HEK293 (cell line): ENCODE results near the gene LASP1.

Experiments
- KLF8 ChIP-seq: fragments of 450-650 bp; formaldehyde crosslinking; IDR thresholded peaks from 2 replicates; pipeline ENCODE4 v1.5.1; 2016; ENCODE audit warnings: missing biosample characterization, missing genetic modification characterization
- MZF1 ChIP-seq: fragments of 450-650 bp; formaldehyde crosslinking; IDR thresholded peaks from 2 replicates; pipeline ENCODE4 v1.5.1; 2017; ENCODE audit warnings: missing biosample characterization, missing genetic modification characterization, borderline replicate concordance
- OVOL3 ChIP-seq: fragments of 450-650 bp; formaldehyde crosslinking; IDR thresholded peaks from 2 replicates; pipeline ENCODE4 v1.5.1; 2016; ENCODE audit warnings: missing biosample characterization, missing genetic modification characterization
- SP3 ChIP-seq: fragments of 450-650 bp; formaldehyde crosslinking; IDR thresholded peaks from 2 replicates; pipeline ENCODE4 v1.5.1; 2016; ENCODE audit warnings: missing biosample characterization, missing genetic modification characterization
- YY2 ChIP-seq: fragments of 450-650 bp; formaldehyde crosslinking; IDR thresholded peaks from 2 replicates; pipeline ENCODE4 v1.5.1; 2016; ENCODE audit warnings: missing biosample characterization, missing genetic modification characterization
- ZBTB21 ChIP-seq: fragments of 450-650 bp; formaldehyde crosslinking; IDR thresholded peaks from 2 replicates; pipeline ENCODE4 v1.5.1; 2017; ENCODE audit warnings: missing biosample characterization, missing genetic modification characterization
- ZBTB8A ChIP-seq: fragments of 450-650 bp; formaldehyde crosslinking; IDR thresholded peaks from 2 replicates; pipeline ENCODE4 v1.5.1; 2016; ENCODE audit warnings: missing biosample characterization, missing genetic modification characterization
- ZEB2 ChIP-seq: fragments of 450-650 bp; formaldehyde crosslinking; IDR thresholded peaks from 2 replicates; pipeline ENCODE4 v1.5.1; 2016; ENCODE audit warnings: missing biosample characterization, missing genetic modification characterization
- ZNF121 ChIP-seq: fragments of 450-650 bp; formaldehyde crosslinking; IDR thresholded peaks from 2 replicates; pipeline ENCODE4 v1.5.1; 2016; ENCODE audit warnings: missing biosample characterization, missing genetic modification characterization
- ZNF133 ChIP-seq: fragments of 450-650 bp; formaldehyde crosslinking; IDR thresholded peaks from 2 replicates; pipeline ENCODE4 v1.5.1; 2016; ENCODE audit warnings: missing biosample characterization, missing genetic modification characterization
- ZNF138 ChIP-seq: fragments of 450-650 bp; formaldehyde crosslinking; IDR thresholded peaks from 2 replicates; pipeline ENCODE4 v1.5.1; 2016; ENCODE audit warnings: missing biosample characterization, missing genetic modification characterization, borderline replicate concordance
- ZNF155 ChIP-seq: fragments of 450-650 bp; formaldehyde crosslinking; IDR thresholded peaks from 2 replicates; pipeline ENCODE4 v1.5.1; 2016; ENCODE audit warnings: missing biosample characterization, missing genetic modification characterization
- ZNF157 ChIP-seq: fragments of 450-650 bp; formaldehyde crosslinking; IDR thresholded peaks from 2 replicates; pipeline ENCODE4 v1.5.1; 2016; ENCODE audit warnings: missing biosample characterization, missing genetic modification characterization
- ZNF214 ChIP-seq: fragments of 450-650 bp; formaldehyde crosslinking; IDR thresholded peaks from 2 replicates; pipeline ENCODE4 v1.5.1; 2017; ENCODE audit warnings: missing biosample characterization, mild to moderate bottlenecking, missing genetic modification characterization, borderline replicate concordance
- ZNF423 ChIP-seq: fragments of 450-650 bp; formaldehyde crosslinking; IDR thresholded peaks from 2 replicates; pipeline ENCODE4 v1.5.1; 2016; ENCODE audit warnings: missing biosample characterization, missing genetic modification characterization
- ZNF510 ChIP-seq: fragments of 450-650 bp; formaldehyde crosslinking; IDR thresholded peaks from 2 replicates; pipeline ENCODE4 v1.5.1; 2018; ENCODE audit warnings: mild to moderate bottlenecking, missing genetic modification characterization, missing biosample characterization; ENCODE audit not compliant: insufficient replicate concordance
- ZNF548 ChIP-seq: fragments of 450-650 bp; formaldehyde crosslinking; IDR thresholded peaks from 2 replicates; pipeline ENCODE4 v1.5.1; 2016; ENCODE audit warnings: missing biosample characterization, missing genetic modification characterization
- ZNF549 ChIP-seq: fragments of 450-650 bp; IDR thresholded peaks from 2 replicates; pipeline ENCODE4 v1.5.1; 2018; ENCODE audit warnings: missing biosample characterization, missing genetic modification characterization, mild to moderate bottlenecking, inconsistent platforms, moderate library complexity
- ZNF670 ChIP-seq: fragments of 450-650 bp; formaldehyde crosslinking; IDR thresholded peaks from 2 replicates; pipeline ENCODE4 v1.5.1; 2016; ENCODE audit warnings: missing biosample characterization, missing genetic modification characterization, low read depth
- ZNF776 ChIP-seq: fragments of 450-650 bp; formaldehyde crosslinking; IDR thresholded peaks from 2 replicates; pipeline ENCODE4 v1.5.0; 2017; ENCODE audit warnings: missing biosample characterization, missing genetic modification characterization, borderline replicate concordance
- TF ChIP-seq, protein P1 (sequence below): fragments of 450-650 bp; formaldehyde crosslinking; IDR thresholded peaks from 2 replicates; pipeline ENCODE4 v1.5.0; 2017; ENCODE audit warnings: missing biosample characterization, missing genetic modification characterization, borderline replicate concordance
- TF ChIP-seq, protein P2 (sequence below): fragments of 450-650 bp; IDR thresholded peaks from 2 replicates; pipeline ENCODE4 v1.5.1; 2018; ENCODE audit warnings: missing biosample characterization, mild to moderate bottlenecking, missing genetic modification characterization
- TF ChIP-seq, protein P3 (sequence below): fragments of 450-650 bp; formaldehyde crosslinking; IDR thresholded peaks from 2 replicates; pipeline ENCODE4 v1.5.1; 2016; ENCODE audit warnings: missing biosample characterization, missing genetic modification characterization
- TF ChIP-seq, protein P4 (sequence below): fragments of 450-650 bp; formaldehyde crosslinking; conservative IDR thresholded peaks from 2 replicates; pipeline ENCODE4 v1.5.1; 2016; ENCODE audit warnings: low read depth, missing biosample characterization, missing genetic modification characterization
- TF ChIP-seq, protein P5 (sequence below): fragments of 450-650 bp; formaldehyde crosslinking; IDR thresholded peaks from 2 replicates; pipeline ENCODE4 v1.5.1; 2017; ENCODE audit warnings: missing biosample characterization, missing genetic modification characterization

Gene LASP1

DNA sequence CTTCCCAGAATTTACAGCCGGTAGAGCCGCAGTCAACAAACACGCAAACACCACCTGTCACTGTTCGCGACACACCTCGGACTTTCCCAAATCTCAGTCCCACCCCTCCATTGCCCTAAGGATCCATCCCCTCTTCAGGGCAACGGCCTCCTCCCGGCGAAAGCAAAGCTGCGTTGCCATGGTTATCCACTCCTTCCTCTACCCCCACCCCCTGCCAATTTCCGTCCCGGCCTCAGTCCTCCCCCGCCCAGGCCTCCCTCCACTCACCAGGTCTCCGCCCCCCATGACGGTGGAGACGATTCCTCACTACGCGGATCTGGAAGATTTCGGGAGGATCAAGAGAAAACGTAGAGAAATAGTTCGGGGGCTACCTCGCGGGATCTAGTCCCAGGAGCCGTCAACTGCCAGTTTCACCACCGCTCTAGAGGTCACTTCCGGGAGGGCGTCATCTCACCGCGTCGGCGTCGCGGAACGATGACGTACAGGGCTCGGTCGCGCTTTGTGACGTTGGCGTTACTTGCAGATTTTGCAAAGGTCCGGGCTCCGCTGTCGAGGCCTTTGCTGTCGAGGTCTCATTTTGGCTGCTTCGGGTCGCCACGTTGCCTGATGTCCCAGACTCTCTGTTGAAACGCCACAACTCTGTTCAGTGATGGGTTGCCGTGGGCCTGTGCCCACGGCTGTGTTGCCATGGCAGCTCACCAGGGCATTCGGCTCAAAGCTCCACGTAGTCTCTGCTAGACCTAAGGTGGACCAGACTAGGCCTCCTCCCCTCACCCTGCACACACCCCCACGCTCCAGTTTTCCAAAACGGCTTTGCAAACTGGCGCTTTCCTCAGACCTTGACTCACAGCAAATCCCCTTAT lies 44.7 kb upstream of the LASP1 start, which contains the start of gene CWC25 (continued):
- TF ChIP-seq, protein P1, sequence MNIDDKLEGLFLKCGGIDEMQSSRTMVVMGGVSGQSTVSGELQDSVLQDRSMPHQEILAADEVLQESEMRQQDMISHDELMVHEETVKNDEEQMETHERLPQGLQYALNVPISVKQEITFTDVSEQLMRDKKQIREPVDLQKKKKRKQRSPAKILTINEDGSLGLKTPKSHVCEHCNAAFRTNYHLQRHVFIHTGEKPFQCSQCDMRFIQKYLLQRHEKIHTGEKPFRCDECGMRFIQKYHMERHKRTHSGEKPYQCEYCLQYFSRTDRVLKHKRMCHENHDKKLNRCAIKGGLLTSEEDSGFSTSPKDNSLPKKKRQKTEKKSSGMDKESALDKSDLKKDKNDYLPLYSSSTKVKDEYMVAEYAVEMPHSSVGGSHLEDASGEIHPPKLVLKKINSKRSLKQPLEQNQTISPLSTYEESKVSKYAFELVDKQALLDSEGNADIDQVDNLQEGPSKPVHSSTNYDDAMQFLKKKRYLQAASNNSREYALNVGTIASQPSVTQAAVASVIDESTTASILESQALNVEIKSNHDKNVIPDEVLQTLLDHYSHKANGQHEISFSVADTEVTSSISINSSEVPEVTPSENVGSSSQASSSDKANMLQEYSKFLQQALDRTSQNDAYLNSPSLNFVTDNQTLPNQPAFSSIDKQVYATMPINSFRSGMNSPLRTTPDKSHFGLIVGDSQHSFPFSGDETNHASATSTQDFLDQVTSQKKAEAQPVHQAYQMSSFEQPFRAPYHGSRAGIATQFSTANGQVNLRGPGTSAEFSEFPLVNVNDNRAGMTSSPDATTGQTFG (tag by site-specific recombination) = no peak
- peak; percentile 97 for TF ChIP-seq ZBTB21
- no peak for TF ChIP-seq ZNF510 (tag by site-specific recombination)
- peak; percentile 23; the same call in 1 of the 2 replicates for TF ChIP-seq ZNF121
- TF ChIP-seq ZBTB8A = peak; percentile 49; the same call in 1 of the 2 replicates
- no peak for TF ChIP-seq ZNF157 (tag by site-specific recombination)
- TF ChIP-seq, protein P2, sequence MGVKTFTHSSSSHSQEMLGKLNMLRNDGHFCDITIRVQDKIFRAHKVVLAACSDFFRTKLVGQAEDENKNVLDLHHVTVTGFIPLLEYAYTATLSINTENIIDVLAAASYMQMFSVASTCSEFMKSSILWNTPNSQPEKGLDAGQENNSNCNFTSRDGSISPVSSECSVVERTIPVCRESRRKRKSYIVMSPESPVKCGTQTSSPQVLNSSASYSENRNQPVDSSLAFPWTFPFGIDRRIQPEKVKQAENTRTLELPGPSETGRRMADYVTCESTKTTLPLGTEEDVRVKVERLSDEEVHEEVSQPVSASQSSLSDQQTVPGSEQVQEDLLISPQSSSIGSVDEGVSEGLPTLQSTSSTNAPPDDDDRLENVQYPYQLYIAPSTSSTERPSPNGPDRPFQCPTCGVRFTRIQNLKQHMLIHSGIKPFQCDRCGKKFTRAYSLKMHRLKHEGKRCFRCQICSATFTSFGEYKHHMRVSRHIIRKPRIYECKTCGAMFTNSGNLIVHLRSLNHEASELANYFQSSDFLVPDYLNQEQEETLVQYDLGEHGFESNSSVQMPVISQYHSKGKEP = no peak; the same call in none of the 2 replicates
- no peak for TF ChIP-seq ZNF670 (tag by site-specific recombination)
- TF ChIP-seq SP3 (tag by site-specific recombination) = peak; percentile 92
- TF ChIP-seq ZNF549 (tag by site-specific recombination) = no peak
- no peak for TF ChIP-seq ZNF138 (tag by site-specific recombination)
- no peak for TF ChIP-seq ZNF155 (tag by site-specific recombination)
- TF ChIP-seq ZEB2 (tag by site-specific recombination) = peak; percentile 50; the same call in 1 of the 2 replicates
- peak; percentile 88 for TF ChIP-seq OVOL3
- no peak for TF ChIP-seq ZNF548
- TF ChIP-seq, protein P3, sequence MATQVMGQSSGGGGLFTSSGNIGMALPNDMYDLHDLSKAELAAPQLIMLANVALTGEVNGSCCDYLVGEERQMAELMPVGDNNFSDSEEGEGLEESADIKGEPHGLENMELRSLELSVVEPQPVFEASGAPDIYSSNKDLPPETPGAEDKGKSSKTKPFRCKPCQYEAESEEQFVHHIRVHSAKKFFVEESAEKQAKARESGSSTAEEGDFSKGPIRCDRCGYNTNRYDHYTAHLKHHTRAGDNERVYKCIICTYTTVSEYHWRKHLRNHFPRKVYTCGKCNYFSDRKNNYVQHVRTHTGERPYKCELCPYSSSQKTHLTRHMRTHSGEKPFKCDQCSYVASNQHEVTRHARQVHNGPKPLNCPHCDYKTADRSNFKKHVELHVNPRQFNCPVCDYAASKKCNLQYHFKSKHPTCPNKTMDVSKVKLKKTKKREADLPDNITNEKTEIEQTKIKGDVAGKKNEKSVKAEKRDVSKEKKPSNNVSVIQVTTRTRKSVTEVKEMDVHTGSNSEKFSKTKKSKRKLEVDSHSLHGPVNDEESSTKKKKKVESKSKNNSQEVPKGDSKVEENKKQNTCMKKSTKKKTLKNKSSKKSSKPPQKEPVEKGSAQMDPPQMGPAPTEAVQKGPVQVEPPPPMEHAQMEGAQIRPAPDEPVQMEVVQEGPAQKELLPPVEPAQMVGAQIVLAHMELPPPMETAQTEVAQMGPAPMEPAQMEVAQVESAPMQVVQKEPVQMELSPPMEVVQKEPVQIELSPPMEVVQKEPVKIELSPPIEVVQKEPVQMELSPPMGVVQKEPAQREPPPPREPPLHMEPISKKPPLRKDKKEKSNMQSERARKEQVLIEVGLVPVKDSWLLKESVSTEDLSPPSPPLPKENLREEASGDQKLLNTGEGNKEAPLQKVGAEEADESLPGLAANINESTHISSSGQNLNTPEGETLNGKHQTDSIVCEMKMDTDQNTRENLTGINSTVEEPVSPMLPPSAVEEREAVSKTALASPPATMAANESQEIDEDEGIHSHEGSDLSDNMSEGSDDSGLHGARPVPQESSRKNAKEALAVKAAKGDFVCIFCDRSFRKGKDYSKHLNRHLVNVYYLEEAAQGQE (tag by site-specific recombination) = no peak
- TF ChIP-seq ZNF423 = no peak
- TF ChIP-seq YY2 (tag by site-specific recombination) = peak; percentile 59; the same call in 1 of the 2 replicates
- TF ChIP-seq ZNF214 (tag by site-specific recombination) = no peak
- TF ChIP-seq, protein P4, sequence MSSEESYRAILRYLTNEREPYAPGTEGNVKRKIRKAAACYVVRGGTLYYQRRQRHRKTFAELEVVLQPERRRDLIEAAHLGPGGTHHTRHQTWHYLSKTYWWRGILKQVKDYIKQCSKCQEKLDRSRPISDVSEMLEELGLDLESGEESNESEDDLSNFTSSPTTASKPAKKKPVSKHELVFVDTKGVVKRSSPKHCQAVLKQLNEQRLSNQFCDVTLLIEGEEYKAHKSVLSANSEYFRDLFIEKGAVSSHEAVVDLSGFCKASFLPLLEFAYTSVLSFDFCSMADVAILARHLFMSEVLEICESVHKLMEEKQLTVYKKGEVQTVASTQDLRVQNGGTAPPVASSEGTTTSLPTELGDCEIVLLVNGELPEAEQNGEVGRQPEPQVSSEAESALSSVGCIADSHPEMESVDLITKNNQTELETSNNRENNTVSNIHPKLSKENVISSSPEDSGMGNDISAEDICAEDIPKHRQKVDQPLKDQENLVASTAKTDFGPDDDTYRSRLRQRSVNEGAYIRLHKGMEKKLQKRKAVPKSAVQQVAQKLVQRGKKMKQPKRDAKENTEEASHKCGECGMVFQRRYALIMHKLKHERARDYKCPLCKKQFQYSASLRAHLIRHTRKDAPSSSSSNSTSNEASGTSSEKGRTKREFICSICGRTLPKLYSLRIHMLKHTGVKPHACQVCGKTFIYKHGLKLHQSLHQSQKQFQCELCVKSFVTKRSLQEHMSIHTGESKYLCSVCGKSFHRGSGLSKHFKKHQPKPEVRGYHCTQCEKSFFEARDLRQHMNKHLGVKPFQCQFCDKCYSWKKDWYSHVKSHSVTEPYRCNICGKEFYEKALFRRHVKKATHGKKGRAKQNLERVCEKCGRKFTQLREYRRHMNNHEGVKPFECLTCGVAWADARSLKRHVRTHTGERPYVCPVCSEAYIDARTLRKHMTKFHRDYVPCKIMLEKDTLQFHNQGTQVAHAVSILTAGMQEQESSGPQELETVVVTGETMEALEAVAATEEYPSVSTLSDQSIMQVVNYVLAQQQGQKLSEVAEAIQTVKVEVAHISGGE (tag by site-specific recombination) = peak; percentile 91
- TF ChIP-seq ZNF776 (tag by site-specific recombination) = no peak
- no peak for TF ChIP-seq ZNF133 (tag by site-specific recombination)
- no peak for TF ChIP-seq MZF1 (tag by site-specific recombination)
- TF ChIP-seq, protein P5, sequence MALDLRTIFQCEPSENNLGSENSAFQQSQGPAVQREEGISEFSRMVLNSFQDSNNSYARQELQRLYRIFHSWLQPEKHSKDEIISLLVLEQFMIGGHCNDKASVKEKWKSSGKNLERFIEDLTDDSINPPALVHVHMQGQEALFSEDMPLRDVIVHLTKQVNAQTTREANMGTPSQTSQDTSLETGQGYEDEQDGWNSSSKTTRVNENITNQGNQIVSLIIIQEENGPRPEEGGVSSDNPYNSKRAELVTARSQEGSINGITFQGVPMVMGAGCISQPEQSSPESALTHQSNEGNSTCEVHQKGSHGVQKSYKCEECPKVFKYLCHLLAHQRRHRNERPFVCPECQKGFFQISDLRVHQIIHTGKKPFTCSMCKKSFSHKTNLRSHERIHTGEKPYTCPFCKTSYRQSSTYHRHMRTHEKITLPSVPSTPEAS = peak; percentile 57; the same call in 1 of the 2 replicates
- TF ChIP-seq KLF8 (tag by site-specific recombination) = peak; percentile 93
